HG03469 (cell line): ENCODE measurements around the gene SLC2A1.

Source experiments
- ATAC-seq: cut with Tn5 transposase; IDR thresholded peaks from one replicate; pipeline ENCODE4 v1.9.1; 2021; ENCODE audit warnings: mild to moderate bottlenecking, moderate library complexity, moderate number of reproducible peaks; ENCODE audit not compliant: unreplicated experiment

The SLC2A1 gene

GRCh38 chr1:42958488-42959319 lies at the start of gene SLC2A1:
SLC2A1 (minus strand) TSS chr1:42958868; CDS start chr1:42958651, 217 bp downstream.
- peak; percentile 58 for ATAC-seq

- ATAC-seq: no peak
These were observed 48.9 kb upstream of the SLC2A1 start for GRCh38 chr1:43007377-43008114.

GRCh38 chr1:43005460-43006361 lies 47.0 kb upstream of the SLC2A1 start:
- no peak for ATAC-seq

DNA sequence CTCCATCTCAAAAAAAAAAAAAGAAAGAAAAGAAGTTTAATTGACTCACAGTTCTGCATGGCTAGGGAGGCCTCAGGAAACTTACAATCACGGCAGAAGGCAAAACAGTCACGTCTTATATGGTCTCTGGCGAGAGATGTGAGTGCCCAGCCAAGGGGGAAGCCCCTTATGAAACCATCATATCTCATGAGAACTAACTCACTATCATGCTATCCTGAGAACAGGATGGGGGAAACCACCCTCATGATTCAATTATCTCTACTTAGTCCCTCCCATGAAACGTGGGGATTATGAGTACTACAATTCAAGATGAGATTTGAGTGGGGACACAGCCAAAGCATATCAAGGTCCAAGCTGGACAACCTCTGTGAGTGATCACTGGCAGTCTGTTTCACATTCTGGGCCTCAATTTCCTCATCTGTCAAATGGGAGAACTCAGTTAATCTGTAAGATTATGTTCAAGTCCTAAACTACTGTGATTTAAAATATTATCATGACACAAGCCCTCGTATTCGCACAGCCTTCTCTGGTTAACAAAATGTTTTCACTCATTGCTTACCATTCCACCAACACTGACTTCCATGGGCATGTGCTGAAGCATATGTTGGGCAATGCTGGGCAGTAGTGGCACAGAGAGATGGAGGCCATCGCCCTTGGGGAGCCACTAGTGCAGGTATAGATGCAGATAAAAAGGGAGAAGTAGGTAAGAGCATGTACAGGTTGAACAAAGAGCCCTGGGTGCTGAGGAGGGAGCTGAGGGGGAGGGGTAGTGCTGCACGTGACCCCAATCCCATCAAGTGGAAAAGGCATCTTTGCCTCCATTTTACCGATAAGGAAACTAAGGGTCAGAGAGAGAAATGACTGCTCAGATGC lies 46.2 kb upstream of the SLC2A1 start:
- ATAC-seq: no peak

- no peak for ATAC-seq
These were observed 44.1 kb upstream of the SLC2A1 start for GRCh38 chr1:43002766-43003165.

DNA sequence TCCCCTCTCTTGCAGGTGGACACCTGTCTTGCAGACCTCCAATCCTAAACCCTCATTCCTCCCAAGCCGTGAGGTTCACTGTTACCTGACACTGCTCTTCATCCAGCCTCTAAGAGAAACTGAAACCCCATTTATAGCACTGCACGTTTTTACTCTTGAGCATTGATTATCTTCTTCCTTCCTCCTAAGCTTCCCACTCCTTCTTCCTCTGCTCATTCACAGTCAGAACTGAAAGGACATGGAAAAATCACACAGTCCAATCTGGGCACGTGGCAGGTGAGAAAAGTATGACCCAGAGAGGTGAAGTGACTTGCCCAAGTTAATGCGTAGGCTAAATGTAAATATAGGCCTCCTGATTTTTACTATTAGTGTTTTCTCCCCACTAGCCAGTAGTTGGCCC lies 43.4 kb upstream of the SLC2A1 start:
- ATAC-seq: no peak

DNA sequence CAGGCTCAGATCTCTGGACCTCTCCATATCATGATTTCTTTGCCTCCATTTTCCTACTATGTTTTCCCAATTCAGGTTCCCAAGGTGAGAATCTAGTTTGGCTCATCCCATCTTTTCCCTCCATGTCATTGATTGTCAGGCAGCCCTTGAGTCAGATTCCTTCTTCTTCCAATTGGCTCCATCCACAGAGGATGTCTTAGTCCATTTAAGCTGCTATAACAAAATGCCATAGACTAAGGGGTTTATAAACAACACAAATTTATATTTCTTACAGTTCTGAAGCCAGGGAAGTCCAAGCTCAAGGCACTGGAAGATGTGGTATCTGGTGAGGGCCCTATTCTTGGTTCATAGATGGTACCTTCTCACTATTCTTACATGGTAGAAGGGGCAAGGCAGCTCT lies 42.8 kb upstream of the SLC2A1 start:
- no peak for ATAC-seq

- no peak for ATAC-seq
These were observed 41.6 kb upstream of the SLC2A1 start for GRCh38 chr1:43000271-43000670.

DNA sequence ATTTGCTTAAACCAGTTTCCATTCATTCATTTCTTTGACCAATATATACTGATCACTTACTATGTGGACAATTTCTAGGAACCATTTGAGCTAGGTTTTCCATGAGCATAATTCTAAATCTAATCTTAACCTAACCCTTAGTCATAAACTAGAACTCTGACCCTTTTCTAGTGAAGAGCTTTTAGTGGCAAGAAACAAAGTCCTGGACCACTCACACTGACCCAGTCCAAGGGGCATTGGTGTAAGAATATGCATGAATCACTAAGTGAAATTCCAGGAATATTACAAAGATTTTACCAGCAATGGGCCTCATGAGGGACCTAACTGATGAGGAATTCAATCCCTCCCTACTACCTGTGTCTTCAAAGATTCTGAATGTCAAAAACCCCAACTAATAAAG lies 40.6 kb upstream of the SLC2A1 start:
- ATAC-seq: no peak

GRCh38 chr1:42998386-42998785 lies 39.7 kb upstream of the SLC2A1 start:
- no peak for ATAC-seq

DNA sequence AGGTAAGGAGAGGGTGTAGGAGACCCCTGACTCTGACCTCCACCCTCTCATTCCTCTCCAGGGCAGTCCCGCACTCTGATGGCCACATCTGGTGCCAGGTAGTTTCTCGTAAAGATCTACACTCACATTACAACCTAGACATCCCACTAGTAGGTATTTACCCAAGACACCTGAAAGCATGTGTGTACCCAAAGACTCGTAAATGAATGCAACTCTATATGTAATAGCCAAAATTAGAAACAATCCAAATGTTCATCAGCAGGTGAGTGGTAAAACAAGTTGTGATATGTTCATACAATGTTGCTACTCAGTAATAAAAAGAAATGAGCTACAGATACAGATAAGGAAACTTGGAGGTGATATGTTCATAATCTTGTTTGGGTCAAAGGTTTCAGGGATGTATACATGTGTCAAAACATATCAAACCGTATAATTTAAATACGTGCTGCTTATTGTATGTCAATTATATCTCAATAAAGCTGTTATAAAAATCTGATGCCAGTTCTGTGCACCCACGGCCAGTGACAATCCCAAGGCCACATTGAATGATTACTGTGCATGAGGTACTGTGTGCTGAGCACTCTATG lies 37.8 kb upstream of the SLC2A1 start:
- ATAC-seq: no peak

DNA sequence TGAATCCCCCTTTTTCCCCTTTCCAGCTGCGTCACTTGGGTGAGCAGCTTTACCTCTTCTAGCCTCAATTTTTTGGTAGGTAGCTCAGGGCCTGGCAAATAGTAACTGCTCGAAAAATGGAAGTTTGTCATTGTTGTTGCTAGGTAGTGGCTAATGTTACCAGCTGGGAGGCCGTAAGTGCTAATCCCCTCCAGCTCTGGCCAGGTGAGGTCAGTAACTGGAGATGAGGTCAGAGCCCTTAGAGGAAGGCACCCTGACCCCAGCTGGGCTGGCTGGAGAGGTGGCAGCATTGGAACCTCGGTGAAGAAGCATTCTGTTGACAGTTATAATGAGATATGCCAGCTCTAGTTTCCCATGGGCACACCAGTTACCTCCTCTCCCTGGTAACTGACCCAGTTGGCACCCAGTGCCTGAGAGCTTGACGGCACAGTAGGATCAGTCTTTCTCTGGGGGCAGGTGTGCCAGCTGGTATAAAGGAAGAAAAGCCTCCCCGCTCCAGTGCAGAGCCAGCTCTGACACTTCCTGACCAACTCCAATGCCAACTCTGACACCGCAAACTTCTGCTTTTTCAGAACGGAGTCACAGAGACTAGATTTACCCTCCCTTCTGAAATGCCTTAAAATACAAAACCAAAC lies 35.0 kb upstream of the SLC2A1 start:
- ATAC-seq: no peak

- ATAC-seq: no peak
These were observed 33.4 kb upstream of the SLC2A1 start for GRCh38 chr1:42992054-42992571.

GRCh38 chr1:42990757-42991346 lies 32.2 kb upstream of the SLC2A1 start:
- no peak for ATAC-seq

DNA sequence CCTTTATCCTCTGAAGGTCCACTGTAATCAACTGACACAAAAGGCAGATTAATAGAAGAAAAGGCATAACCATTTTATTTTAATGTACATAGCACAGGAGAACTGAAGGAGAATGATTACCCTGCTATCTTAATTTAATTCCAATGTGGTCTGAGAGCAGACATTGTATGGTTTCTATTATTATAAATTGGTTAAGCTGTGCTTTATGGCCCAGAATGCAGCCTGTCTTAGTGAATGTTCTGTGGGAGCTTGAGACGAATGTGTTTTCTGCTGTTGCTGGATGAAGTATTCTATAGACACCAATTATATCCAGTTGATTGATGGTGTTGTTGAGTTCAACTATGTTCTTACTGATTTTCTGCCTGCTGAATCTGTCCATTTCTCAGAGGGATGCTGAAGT lies 25.0 kb upstream of the SLC2A1 start:
- ATAC-seq: no peak

DNA sequence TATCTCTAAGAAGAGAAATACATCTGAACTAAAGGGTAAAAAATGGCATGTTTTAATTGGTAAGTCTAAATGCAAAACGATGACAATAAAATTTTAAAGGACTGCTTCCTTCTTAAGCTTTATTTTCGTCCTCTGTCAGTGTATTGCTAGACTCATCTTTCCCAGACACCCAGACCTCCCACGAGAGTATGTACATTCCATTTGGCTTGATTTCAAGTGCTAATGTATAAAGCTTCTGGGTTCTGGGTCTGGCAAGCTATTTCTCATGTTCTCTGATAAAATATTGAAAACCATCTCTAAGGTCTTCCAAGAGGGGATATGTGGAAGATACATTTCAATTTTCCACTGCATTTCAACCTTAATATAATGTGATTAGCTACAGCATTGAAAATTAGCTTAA lies 24.6 kb upstream of the SLC2A1 start:
- no peak for ATAC-seq

DNA sequence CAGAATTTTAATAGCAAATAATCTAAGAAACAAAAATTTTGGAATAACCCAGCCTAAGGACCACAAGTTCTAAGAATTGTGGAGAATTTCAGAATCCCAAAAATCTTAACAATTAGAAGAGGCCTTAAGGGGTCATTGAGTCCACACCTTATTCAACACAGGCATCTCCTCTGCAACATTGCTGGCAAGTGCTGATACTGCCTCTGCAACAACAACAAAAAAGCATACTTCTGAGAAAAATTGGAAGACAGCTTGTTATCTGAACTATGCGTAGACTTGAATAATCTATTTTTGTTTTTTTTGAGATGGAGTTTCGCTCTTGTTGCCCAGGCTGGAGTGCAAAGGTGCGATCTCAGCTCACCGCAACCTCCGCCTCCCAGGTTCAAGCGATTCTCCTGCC lies 24.0 kb upstream of the SLC2A1 start:
- no peak for ATAC-seq

- ATAC-seq: no peak
These were observed 23.2 kb upstream of the SLC2A1 start for GRCh38 chr1:42981871-42982270.
